Measurements from ENCODE around the gene PDXK. TPM values are rescaled to one million over a fixed set of nuclear protein-coding genes. Genes with fewer than 3 reads are reported as not detected.
A peak's percentile ranks its signal among the peaks of the same experiment; 100 is the strongest.

The PDXK gene
- total and polyA plus RNA-seq, 2 of the 13 experiments (the other 11 are each of a cell fraction or from before 2014, with no cell fraction given): 114 to 184 TPM

DNA sequence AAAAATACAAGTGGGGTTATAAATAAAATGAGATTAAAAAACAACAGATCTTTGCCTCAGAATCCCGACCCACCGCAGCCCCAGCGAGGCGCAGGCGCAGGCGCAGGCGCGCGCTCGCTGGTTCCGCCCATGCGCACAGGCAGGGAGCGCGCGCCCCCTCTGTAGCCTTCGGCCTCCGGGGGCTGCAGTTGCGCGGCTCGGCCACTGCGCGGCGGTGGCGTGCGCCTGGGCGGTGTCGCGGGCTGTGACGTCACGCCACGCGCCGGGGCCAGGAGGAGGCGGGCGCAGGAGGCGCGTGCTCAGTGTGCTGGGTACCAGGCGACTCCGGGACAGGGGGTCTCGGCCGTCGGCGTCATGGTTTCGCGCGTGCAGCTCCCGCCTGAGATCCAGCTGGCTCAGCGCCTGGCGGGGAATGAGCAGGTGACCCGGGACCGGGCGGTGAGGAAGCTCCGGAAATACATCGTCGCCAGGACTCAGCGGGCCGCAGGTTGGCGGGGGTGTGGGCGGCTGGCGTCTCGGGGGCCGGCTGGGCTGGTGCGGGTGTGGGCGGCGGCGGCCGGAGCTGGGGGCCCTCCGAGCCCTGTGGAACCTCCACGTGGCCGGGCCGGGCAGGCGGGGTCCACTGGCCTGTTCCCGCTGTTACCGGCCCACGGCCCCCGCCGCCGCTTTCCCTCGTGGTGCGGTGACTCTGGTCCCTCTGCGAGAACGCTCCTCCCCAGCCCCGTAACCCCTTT lies 70.5 kb downstream of the PDXK start, which contains the start of gene RRP1 (continued):
- TF ChIP-seq, protein P1, sequence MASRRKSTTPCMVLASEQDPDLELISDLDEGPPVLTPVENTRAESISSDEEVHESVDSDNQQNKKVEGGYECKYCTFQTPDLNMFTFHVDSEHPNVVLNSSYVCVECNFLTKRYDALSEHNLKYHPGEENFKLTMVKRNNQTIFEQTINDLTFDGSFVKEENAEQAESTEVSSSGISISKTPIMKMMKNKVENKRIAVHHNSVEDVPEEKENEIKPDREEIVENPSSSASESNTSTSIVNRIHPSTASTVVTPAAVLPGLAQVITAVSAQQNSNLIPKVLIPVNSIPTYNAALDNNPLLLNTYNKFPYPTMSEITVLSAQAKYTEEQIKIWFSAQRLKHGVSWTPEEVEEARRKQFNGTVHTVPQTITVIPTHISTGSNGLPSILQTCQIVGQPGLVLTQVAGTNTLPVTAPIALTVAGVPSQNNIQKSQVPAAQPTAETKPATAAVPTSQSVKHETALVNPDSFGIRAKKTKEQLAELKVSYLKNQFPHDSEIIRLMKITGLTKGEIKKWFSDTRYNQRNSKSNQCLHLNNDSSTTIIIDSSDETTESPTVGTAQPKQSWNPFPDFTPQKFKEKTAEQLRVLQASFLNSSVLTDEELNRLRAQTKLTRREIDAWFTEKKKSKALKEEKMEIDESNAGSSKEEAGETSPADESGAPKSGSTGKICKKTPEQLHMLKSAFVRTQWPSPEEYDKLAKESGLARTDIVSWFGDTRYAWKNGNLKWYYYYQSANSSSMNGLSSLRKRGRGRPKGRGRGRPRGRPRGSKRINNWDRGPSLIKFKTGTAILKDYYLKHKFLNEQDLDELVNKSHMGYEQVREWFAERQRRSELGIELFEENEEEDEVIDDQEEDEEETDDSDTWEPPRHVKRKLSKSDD (CRISPR knock-in tag; IDR thresholded peaks at IDR 0.05; ENCODE audit: low read depth): peak; percentile 92
- TF ChIP-seq EP300 (IDR thresholded peaks at IDR 0.05; ENCODE audit: low read depth in 2 of 2, low read length in 2 of 2): 0 out of 4 replicates have a peak, but pooled peaks of 1 of the 2 experiments have one; percentile 6
- TF ChIP-seq EP300 (CRISPR knock-in tag; IDR thresholded peaks at IDR 0.05; ENCODE audit: borderline replicate concordance): peak; percentile 35; the same call in 1 of the 2 replicates
- TF ChIP-seq SALL1 (CRISPR knock-in tag; IDR thresholded peaks at IDR 0.05): peak; percentile 86
- TF ChIP-seq ZNF746 (CRISPR knock-in tag; IDR thresholded peaks at IDR 0.05): no peak
- 0 out of 2 replicates have a peak, but pooled peaks have one; percentile 22 for TF ChIP-seq HOXD1 (CRISPR knock-in tag; IDR thresholded peaks at IDR 0.05)
- no peak; the same call in 1 of the 2 replicates for TF ChIP-seq ZNF44 (CRISPR knock-in tag; IDR thresholded peaks at IDR 0.05)
- TF ChIP-seq ZNF10 (CRISPR knock-in tag; IDR thresholded peaks at IDR 0.05; ENCODE audit: borderline replicate concordance, low read depth): no peak
- peak; percentile 72 for TF ChIP-seq HCFC1 (IDR thresholded peaks at IDR 0.05; ENCODE audit: low read depth, low read length)
- TF ChIP-seq ZNF619 (CRISPR knock-in tag; IDR thresholded peaks at IDR 0.05): peak; percentile 90
- peak; percentile 56; the same call in 1 of the 2 replicates for TF ChIP-seq BHLHE40 (IDR thresholded peaks at IDR 0.05; ENCODE audit: low read length)
- TF ChIP-seq, protein P2, sequence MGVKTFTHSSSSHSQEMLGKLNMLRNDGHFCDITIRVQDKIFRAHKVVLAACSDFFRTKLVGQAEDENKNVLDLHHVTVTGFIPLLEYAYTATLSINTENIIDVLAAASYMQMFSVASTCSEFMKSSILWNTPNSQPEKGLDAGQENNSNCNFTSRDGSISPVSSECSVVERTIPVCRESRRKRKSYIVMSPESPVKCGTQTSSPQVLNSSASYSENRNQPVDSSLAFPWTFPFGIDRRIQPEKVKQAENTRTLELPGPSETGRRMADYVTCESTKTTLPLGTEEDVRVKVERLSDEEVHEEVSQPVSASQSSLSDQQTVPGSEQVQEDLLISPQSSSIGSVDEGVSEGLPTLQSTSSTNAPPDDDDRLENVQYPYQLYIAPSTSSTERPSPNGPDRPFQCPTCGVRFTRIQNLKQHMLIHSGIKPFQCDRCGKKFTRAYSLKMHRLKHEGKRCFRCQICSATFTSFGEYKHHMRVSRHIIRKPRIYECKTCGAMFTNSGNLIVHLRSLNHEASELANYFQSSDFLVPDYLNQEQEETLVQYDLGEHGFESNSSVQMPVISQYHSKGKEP (CRISPR knock-in tag; IDR thresholded peaks at IDR 0.05): peak; percentile 54; the same call in 1 of the 2 replicates
- TF ChIP-seq ATF1 (CRISPR knock-in tag; IDR thresholded peaks at IDR 0.05): peak; percentile 75; the same call in 1 of the 2 replicates
- TF ChIP-seq ZNF451 (CRISPR knock-in tag; IDR thresholded peaks at IDR 0.05): peak; percentile 94; the same call in 1 of the 2 replicates
- TF ChIP-seq ZNF343 (CRISPR knock-in tag; IDR thresholded peaks at IDR 0.05): 0 out of 2 replicates have a peak, but pooled peaks have one; percentile 2
- TF ChIP-seq POGZ (CRISPR knock-in tag; IDR thresholded peaks at IDR 0.05): peak; percentile 60; the same call in 1 of the 2 replicates
- no peak; the same call in 1 of the 2 replicates for TF ChIP-seq ZNF3 (CRISPR knock-in tag; IDR thresholded peaks at IDR 0.05)
- TF ChIP-seq, protein P3, sequence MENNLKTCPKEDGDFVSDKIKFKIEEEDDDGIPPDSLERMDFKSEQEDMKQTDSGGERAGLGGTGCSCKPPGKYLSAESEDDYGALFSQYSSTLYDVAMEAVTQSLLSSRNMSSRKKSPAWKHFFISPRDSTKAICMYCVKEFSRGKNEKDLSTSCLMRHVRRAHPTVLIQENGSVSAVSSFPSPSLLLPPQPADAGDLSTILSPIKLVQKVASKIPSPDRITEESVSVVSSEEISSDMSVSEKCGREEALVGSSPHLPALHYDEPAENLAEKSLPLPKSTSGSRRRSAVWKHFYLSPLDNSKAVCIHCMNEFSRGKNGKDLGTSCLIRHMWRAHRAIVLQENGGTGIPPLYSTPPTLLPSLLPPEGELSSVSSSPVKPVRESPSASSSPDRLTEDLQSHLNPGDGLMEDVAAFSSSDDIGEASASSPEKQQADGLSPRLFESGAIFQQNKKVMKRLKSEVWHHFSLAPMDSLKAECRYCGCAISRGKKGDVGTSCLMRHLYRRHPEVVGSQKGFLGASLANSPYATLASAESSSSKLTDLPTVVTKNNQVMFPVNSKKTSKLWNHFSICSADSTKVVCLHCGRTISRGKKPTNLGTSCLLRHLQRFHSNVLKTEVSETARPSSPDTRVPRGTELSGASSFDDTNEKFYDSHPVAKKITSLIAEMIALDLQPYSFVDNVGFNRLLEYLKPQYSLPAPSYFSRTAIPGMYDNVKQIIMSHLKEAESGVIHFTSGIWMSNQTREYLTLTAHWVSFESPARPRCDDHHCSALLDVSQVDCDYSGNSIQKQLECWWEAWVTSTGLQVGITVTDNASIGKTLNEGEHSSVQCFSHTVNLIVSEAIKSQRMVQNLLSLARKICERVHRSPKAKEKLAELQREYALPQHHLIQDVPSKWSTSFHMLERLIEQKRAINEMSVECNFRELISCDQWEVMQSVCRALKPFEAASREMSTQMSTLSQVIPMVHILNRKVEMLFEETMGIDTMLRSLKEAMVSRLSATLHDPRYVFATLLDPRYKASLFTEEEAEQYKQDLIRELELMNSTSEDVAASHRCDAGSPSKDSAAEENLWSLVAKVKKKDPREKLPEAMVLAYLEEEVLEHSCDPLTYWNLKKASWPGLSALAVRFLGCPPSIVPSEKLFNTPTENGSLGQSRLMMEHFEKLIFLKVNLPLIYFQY (CRISPR knock-in tag; IDR thresholded peaks at IDR 0.05; ENCODE audit: borderline replicate concordance): peak; percentile 58
- TF ChIP-seq ZNF816 (CRISPR knock-in tag; IDR thresholded peaks at IDR 0.05; ENCODE audit: borderline replicate concordance): peak; percentile 90; the same call in 1 of the 2 replicates
- TF ChIP-seq MIER3 (CRISPR knock-in tag; IDR thresholded peaks at IDR 0.05; ENCODE audit: borderline replicate concordance): peak; percentile 50; the same call in 1 of the 2 replicates
- peak; percentile 74; the same call in 1 of the 2 replicates for TF ChIP-seq ZMAT3 (CRISPR knock-in tag; conservative IDR thresholded peaks at IDR 0.05)
- TF ChIP-seq KLF11 (CRISPR knock-in tag; IDR thresholded peaks at IDR 0.05): no peak

Data from HepG2 (cell line).